Left renal cortex interstitium (tissue), 4 donors: ENCODE data around the gene COL4A3. TPM values are rescaled to one million over a fixed set of nuclear protein-coding genes. Genes with fewer than 3 reads are reported as not detected.
"Not testable (repeated sequence)": the region's sequence is repeated elsewhere in the genome, so short reads cannot be mapped to it uniquely, and the experiment has no call there.

ENCODE experiments used
- DNase-seq, 4 donors: peaks; one replicate each; pipeline ENCODE4 v3.0.0-alpha.2; 2013; ENCODE audit warnings: low read depth in 4 of 4, low spot score in 2 of 4, missing footprints in 1 of 4
- polyA plus RNA-seq, 4 donors: library from polyadenylated mRNA; unstranded; fragments of 120-200 nt; gene quantifications; one replicate each; pipeline ENCODE4 v1.2.1, GENCODE V29; 2013; ENCODE audit not compliant: insufficient read length in 4 of 4

Gene COL4A3
- polyA plus RNA-seq, 4 donors, result 42.2 to 70.2 (median 56.6) TPM

GRCh38 chr2:227154986-227155774, 9.2 kb upstream of the COL4A3 start:
- no peak for DNase-seq

- DNase-seq, result no peak
These were observed 4.3 kb upstream of the COL4A3 start for GRCh38 chr2:227160164-227160563.

DNA sequence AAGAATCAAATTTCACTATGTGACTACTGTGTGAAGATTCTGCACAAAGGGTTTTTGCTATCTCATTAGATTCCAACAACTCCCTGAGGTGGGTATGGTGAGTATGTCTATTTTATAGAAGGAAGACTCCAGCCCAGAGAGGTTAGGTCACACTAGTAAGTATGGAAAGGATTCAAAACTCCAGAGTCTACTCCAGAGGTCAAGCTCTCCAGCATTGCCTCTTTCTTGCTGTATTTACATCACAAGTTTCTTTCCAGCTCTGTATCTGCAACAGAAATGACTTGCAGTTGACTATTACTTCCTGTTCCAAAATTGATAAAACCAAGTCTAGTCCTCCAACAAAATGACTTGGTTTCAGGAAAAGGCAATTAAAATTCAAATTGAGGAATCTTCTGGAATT, 2.5 kb upstream of the COL4A3 start:
- DNase-seq, result no peak

GRCh38 chr2:227163485-227163997, 883 bp upstream of the COL4A3 start:
- no peak for DNase-seq

GRCh38 chr2:227164763-227165291, 403 bp downstream of the COL4A3 start:
- DNase-seq, result no peak

- not testable (repeated sequence) for DNase-seq
These were observed 7.4 kb downstream of the COL4A3 start for GRCh38 chr2:227171779-227172178.

- no peak for DNase-seq
These were observed 13.3 kb downstream of the COL4A3 start for GRCh38 chr2:227177592-227178336.

DNA sequence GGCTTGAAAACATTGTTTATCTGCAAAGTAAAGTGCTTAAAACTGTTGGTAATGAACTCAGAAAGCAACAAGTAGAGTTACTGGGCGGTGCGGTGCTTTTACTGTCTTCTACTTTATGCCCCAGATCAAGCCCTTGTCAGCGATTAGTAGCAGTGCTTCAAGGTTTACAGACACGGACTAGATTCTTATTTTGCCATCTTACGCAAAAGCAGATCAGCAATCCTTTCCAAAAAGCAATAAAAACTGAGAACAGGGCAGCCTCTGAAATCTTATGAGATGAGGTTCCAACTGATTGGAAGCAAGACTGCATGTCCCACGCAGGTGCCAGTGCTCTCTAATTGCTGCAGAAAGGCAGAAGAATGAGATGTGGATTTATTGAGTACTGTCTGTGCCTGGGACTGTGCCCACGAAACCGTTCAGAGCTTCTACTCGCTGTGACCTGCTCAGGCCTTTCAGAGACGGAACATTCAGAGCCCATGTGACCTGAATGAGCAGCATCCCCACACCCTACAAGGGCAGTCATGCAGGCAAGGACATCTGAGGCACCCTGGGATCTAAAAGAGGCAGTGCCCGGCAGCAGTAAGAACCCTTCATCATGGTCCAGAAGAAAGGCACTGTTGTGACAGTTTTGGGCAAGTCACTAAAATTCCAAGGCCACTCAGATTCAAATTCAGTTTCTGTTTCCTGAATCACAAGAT, 15.7 kb downstream of the COL4A3 start:
- no peak for DNase-seq

DNA sequence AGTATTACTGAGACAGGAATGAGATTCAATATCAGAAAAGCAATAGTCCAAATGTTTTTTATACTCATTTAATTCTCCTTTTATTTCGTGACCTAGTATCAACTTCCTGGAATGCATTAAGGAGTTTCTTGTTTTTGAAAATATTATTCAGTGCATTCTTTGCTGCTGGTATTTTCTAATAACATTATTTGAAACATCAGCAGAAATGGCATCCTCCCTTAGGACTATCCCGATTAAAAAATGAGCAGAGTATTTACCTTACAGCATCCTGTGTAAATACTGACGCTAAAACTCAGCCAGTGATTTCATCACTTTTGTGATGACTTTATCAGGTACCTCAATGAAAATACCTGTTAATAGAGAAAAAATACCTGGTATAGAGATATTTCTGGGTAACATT, 16.3 kb downstream of the COL4A3 start:
- no peak for DNase-seq

GRCh38 chr2:227182765-227183164, 18.3 kb downstream of the COL4A3 start:
- DNase-seq, result no peak

- no peak for DNase-seq
These were observed 19.4 kb downstream of the COL4A3 start for GRCh38 chr2:227183657-227184367.

- DNase-seq, result no peak
These were observed 21.3 kb downstream of the COL4A3 start for GRCh38 chr2:227185615-227186232.

- DNase-seq, result no peak
These were observed 22.3 kb downstream of the COL4A3 start for GRCh38 chr2:227186751-227187150.

DNA sequence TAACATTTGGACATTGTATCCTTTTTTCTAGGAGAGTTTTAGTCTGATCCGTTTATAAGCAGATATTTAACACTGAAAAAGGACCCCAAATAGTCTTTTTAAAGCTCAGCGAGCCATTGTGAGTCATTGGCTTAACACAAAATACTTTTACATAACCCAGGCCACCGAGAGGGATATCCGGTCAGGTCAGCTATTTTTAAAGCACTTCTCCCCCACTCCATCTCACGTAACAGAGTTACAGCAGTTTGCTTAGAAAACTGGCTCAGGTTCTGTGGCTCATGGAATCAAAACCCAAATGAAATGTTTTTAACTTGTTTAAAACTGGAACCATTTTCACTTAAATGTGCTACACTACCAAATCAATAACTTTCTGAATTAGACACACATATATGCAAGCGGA, 23.9 kb downstream of the COL4A3 start:
- DNase-seq, result no peak

GRCh38 chr2:227191367-227191766, 26.9 kb downstream of the COL4A3 start:
- no peak for DNase-seq

- DNase-seq, result no peak
These were observed 28.1 kb downstream of the COL4A3 start for GRCh38 chr2:227192491-227192890.

GRCh38 chr2:227194219-227194618, 29.8 kb downstream of the COL4A3 start:
- DNase-seq, result no peak

GRCh38 chr2:227198866-227199265, 34.4 kb downstream of the COL4A3 start:
- no peak for DNase-seq

GRCh38 chr2:227201771-227202170, 37.3 kb downstream of the COL4A3 start:
- no peak for DNase-seq

GRCh38 chr2:227204452-227204851, 40.0 kb downstream of the COL4A3 start:
- no peak for DNase-seq
